ENCODE data around the gene ARF1.

DNA sequence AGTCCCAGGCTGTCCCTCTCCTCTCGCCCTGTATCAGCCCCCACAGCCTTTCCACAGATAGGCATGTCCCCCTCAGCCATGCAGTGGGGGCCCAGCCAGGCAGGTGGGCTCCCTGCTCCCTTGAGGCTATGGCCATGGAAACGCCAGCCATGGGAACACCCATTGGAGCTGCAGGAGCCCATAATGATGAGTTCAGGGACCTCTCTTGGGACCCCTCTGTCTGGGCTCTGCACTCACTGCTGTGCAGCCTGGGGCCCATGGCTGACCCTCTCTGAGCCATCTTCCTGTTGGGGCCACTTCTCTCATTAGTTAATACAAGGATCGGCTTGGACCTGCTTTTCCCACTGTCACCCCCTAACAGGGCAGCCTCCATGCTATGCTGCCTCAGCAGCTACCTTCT lies 42.5 kb upstream of the ARF1 start:
- TF ChIP-seq, protein P1, sequence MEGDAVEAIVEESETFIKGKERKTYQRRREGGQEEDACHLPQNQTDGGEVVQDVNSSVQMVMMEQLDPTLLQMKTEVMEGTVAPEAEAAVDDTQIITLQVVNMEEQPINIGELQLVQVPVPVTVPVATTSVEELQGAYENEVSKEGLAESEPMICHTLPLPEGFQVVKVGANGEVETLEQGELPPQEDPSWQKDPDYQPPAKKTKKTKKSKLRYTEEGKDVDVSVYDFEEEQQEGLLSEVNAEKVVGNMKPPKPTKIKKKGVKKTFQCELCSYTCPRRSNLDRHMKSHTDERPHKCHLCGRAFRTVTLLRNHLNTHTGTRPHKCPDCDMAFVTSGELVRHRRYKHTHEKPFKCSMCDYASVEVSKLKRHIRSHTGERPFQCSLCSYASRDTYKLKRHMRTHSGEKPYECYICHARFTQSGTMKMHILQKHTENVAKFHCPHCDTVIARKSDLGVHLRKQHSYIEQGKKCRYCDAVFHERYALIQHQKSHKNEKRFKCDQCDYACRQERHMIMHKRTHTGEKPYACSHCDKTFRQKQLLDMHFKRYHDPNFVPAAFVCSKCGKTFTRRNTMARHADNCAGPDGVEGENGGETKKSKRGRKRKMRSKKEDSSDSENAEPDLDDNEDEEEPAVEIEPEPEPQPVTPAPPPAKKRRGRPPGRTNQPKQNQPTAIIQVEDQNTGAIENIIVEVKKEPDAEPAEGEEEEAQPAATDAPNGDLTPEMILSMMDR (IDR thresholded peaks at IDR 0.05): no peak
- no peak for TF ChIP-seq EZH2 (IDR thresholded peaks at IDR 0.05; ENCODE audit: borderline replicate concordance, insufficient read depth, low read depth, low read length, poor library complexity, severe bottlenecking)

All from B cell (primary cell).